ENCODE data around the gene SUCLG2. TPM values are rescaled to one million over a fixed set of nuclear protein-coding genes. Genes with fewer than 3 reads are reported as not detected.

Gene SUCLG2
- polyA plus RNA-seq, 4 donors = 51.3 to 82.7 (median 73.7) TPM

DNA sequence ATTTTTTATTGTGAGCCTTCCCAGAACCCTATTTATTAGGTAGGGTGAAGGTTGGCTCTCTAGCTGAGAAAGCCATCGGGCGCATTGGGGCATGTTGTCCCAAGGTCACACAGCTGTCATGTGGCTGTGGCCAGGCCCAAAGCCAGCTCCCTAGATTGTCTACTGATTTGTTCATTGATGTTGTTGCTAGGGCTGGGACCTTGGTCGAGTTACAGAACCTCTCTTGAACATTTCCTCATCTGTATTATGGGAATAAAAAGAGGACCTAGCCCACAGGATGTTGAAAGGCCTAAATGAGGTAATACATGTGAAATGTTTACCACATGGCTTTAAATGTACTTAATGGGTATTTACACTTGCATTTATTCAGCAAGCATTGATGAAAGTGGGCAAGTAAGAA, 252.5 kb downstream of the SUCLG2 start:
- DNase-seq (ENCODE audit: low read depth in 4 of 4, low spot score in 3 of 4) = no peak

DNA sequence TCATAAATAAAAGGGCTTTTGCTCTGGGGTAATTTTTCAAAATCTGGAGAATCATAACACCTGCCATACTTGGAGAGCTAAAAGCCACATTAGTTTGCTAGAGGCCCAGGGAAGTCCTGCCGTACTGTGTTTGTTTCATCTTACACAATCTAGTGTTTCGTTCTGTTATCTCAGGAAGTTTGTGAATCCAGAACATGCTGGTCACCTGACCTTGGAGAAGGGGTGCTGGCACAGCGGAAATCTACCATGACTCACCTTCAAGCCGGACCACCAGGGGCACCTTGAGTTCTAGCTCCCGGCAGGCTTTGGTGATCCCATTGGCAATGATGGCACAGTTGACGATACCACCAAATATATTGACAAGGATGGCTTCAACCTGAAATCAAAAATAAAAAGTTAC, 253.9 kb downstream of the SUCLG2 start:
- no peak for DNase-seq (ENCODE audit: low read depth in 4 of 4, low spot score in 3 of 4)

DNA sequence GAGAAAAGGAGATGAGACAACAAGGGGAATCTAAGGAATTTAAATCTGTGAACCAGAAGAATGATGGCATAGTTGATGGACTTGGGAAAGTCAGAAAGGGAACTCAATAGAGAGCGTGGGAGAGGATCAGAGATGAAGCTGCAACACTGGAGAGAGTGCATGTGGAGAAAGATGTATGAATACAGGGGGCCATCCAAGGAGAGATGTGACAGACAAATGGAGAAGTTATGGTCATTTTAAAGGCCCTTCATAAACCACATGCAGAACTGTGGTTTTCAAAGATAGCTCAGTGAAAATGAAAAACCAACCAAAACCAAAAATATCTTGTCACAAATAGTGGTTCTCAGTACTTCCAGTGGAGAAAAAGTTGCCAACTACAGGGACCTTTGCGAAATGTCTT, 265.2 kb downstream of the SUCLG2 start:
- no peak for DNase-seq (ENCODE audit: low read depth in 4 of 4, low spot score in 3 of 4)

DNA sequence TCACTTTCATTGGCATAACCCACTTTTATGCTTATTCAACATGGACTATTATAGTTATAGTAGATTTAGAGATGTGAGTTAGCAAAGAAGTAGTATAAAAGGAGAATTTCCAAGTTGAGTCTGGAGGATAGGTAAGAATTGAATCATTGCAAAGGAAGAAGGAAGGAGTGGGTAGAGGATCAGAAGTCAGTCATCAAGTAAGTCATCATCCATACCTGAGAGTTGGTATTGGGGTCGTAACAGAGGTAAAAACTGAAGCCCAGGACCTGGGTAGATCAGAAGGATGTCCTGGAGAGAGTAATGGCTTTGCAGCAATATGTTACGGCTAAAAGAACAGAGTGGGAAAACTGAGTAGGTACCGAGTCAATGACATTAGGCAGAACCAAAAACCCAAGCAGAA, 265.7 kb downstream of the SUCLG2 start:
- no peak for DNase-seq (ENCODE audit: low read depth in 4 of 4, low spot score in 3 of 4)

DNA sequence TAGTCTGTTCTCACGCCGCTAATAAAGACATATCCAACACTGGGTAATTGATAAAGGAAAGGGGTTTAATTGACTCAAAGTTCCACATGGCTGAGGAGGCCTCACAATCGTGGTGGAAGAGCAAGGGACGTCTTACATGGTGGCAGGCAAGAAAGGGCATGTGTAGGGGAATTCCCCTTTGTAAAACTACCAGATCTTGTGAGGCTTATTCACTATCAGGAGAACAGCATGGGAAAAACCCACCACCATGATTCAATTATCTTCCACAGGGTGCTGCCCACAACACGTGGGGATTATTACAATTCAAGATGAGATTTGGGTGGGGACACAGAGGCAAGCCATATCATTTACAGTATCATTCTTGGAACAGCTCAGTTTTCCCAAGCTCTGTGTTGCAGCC, 268.0 kb downstream of the SUCLG2 start:
- DNase-seq (ENCODE audit: low read depth in 4 of 4, low spot score in 3 of 4) = no peak

DNA sequence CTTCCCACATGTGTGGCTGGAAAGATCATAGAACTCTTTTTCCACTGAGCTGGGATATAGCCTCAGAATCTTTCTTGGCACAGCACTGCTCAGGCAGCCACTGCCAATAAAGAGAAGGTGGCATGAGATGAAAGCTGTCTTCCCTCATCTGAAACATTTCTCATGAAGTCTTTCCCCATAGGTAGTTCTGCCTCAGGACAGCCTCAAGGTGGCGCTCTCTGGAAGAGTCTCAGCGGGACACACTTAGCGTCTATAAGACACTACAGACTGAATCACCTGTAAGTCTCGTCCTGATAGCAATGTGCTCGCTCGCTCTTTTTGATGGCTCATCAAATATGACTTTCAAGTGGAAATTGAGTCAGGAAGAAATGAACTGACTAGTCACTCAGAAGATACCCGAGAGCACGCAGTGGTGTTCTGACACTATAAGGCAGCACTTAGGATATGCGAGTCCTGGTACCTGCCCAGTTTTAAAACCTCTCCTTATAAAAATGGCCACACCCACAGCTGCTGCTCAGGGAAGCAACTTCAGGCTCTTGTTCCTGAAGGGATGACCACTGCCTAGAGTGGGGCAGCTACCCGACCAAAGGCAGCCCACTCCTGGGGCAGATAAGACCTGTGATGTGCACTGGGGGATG, 269.5 kb downstream of the SUCLG2 start:
- DNase-seq (ENCODE audit: low read depth in 4 of 4, low spot score in 3 of 4) = peak in 1 of 4 donors; percentile 6

DNA sequence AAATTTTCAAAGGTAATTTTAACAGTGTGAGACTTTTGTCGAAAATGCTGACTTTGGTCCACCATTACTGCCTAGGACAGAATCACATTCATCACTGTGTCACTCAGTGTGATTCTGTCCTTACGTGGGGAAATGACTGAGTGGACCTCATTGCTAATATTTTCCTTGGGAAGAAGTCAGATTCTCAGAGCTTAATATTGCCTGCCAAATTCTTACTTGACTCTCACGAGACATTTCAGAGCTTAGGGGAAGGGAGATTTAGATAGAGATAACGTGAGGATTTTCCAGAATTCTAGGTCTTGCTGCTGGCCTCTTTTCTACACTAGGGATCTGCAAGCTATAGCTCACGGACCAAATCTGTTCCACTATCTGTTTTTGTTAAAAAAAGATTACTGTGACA, 270.4 kb downstream of the SUCLG2 start:
- no peak for DNase-seq (ENCODE audit: low read depth in 4 of 4, low spot score in 3 of 4)

DNA sequence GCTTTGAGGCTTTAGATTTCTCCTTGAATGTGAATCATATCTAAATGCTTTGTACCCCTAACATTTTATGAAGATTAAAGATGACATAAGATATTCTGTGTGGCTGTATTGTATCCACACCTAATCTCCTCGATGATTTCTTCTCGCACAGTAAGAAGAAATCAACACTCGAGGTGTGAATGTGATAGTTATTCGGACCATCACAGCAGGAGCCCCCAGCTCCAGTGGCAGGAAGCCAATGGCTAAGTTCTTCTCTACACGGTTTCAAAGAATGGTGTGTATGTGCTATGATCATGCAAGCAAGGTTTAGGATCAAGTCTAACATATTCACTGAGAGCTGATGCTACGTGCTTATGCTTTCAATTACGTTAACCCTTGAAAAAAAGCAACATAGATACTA, 271.0 kb downstream of the SUCLG2 start:
- DNase-seq (ENCODE audit: low read depth in 4 of 4, low spot score in 3 of 4) = no peak

DNA sequence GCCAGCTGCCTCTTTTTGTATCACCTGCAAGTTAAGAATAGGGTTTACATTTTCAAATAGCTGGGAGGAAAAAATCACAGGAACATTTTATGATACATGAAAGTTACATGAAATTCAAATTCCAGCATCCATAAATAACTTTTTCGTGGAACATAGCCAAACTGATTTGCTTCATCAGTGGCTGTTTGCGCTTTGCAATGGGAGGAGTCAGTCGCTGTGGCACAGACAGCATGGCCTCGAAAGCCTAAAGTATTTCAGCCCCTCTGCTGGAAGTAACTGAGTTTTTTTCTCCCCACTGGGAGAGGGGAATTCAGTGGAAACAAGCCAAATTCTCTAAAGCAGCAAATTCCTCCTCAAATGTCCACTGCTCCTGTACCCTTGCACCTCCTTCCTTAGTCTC, 271.9 kb downstream of the SUCLG2 start:
- no peak for DNase-seq (ENCODE audit: low read depth in 4 of 4, low spot score in 3 of 4)

DNA sequence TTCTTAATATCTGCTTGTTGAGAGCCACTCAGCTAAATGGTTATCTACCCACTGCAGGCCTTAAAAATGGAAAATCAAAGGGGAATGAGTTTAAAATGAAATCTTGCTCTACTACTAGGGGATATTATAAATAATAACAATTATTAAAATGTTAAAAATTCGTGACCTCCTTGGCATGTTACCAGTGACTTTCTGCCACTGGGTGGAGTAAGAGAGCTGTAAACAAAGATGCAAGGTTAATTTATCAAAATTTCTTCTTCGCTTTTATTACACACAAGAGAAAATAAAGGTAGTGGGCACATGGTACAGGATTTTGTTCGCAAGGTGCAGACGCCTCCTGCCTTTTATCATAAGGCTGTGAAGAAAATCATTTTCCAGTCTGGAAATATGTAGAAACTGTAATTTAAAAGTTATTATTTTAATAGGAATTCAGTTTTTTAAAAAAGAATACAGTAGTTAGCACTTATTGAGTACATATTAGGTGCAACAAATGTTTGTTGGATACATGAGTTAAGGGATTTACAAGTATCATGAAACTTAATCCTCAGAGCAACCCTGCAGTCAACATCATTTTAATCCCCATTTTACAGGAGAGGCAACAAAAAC, 272.6 kb downstream of the SUCLG2 start:
- no peak for DNase-seq (ENCODE audit: low read depth in 4 of 4, low spot score in 3 of 4)

DNA sequence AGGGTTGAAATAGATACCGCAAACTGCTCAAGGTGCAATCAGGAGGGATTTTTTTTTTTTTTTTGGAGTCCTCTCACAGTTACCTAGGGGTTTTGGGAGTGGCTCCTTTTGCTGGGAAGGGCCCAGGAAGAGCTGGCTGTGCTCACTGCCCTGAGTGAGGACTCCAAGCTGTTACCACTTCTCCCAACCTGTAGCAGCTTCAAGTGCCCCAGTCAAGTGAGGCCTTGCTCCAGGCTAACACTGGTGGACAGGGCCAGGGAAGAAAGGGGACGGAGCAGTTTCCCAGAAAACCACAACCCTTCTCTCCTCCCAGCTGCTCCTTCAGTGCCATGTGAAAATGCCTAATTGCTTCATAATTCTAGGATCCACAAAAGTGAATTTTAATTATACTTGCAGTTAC, 274.3 kb downstream of the SUCLG2 start:
- DNase-seq (ENCODE audit: low read depth in 4 of 4, low spot score in 3 of 4) = no peak

DNA sequence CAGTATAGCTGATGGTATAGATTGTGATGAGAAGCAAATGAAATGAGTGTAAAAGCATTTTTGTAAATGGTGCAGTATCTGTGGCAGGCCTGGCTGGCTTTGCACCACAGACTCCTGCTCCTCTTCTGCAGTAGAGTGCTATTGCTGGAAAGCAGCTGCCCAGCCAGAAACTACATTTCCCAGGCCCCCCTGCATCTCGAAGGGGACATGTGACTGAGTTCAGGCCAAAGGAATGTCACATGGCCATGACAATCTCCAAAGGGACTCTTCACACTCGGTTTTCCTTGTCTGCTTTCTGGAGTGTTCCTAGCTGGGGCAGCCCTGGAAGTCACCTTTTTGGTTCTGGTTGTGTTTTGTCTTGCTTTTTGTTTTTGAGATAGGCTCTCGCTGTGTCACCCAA, 277.1 kb downstream of the SUCLG2 start:
- no peak for DNase-seq (ENCODE audit: low read depth in 4 of 4, low spot score in 3 of 4)

DNA sequence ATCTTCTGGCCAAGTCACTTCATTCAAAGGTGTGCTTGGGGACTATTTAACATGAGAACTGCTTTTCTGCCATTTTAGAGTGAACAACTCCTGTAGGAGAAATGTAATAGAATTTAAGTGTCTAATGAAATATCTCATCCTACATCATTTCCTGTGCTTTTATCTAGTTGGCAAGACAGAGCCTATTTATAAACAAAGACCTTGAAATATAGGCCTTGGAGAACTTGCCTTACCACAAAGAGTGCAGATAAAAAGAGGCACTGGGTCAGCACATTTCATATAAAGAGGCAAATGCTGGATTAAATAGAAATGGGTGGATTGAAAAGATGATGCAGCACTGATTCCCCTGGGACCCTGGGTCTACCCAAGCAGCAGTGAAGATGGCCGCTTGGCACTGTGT, 278.0 kb downstream of the SUCLG2 start:
- DNase-seq (ENCODE audit: low read depth in 4 of 4, low spot score in 3 of 4) = no peak

DNA sequence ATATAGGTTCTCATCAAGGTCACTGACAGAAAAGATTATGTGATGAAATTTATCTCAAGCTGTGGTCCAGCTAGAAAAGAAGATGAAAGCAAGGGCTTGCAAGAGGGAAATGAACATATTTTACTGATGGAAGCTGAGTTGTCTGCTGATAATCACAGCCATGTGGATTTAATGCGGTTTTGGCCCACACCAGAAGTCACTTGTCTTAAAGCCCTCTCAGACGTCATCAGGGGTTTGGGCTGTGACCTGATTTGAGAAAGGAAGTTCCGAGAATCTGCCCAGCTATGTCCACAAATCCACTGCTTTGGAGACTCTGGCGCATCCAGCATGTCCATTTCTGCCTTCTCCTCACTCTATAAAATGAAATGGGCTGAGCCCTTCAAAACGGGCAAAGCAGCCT, 278.4 kb downstream of the SUCLG2 start:
- DNase-seq (ENCODE audit: low read depth in 4 of 4, low spot score in 3 of 4) = no peak

DNA sequence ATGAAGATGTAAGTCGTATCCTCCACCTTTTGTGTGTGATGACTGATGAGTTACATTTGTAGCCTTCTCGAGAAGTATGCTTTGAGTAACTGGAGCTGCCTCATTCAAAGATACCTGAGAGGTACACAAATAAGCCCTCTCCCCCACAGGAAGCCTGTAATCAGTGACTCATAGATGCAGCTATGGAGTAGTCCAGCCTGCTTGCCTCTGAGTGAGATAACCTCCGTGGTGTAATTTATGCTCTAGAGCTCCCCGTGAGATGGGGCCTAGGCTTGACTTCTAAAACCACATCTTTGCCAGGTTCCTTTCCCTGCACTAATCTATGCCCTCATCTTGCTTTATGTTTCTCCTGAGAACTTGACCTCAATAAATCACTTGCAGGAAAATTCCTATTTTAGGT, 291.7 kb downstream of the SUCLG2 start:
- no peak for DNase-seq (ENCODE audit: low read depth in 4 of 4, low spot score in 3 of 4)

DNA sequence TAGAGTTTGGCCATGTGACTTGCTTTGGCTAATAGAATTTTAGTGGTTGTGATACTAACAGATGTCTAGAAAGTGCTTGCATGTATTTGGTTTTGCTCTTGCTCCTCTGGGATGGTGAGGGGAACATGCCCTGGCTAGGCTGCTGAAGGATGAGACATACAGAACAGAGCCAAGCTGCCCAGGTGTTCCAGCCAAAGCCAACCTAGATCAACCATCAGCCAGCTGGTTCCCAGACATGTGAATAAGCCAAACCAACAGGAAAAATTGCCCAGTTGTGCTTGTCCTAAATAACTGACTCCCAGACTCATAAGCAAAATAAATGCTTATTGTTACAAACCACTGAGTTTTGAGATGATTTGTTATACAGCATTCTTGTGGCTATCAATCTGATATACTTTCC, 292.6 kb downstream of the SUCLG2 start:
- no peak for DNase-seq (ENCODE audit: low read depth in 4 of 4, low spot score in 3 of 4)

DNA sequence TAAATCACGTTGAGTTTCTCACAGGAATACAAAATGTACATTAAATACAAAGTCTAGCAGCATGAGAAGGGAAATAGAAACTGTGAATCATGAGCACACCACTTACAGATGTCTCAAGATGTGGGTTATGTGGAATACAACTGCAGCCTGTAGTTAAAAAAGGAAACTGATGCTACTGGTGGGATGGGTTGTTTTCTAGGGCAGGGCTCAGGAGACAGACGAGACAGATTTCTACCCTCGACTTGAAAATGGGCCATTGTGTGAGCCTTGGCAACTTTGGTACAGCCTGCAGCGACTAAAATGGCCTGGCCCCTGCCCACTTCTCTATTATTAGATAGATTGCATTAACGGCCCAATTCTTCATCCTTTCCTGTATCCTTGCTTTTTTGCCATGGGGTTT, 293.1 kb downstream of the SUCLG2 start:
- DNase-seq (ENCODE audit: low read depth in 4 of 4, low spot score in 3 of 4) = no peak

DNA sequence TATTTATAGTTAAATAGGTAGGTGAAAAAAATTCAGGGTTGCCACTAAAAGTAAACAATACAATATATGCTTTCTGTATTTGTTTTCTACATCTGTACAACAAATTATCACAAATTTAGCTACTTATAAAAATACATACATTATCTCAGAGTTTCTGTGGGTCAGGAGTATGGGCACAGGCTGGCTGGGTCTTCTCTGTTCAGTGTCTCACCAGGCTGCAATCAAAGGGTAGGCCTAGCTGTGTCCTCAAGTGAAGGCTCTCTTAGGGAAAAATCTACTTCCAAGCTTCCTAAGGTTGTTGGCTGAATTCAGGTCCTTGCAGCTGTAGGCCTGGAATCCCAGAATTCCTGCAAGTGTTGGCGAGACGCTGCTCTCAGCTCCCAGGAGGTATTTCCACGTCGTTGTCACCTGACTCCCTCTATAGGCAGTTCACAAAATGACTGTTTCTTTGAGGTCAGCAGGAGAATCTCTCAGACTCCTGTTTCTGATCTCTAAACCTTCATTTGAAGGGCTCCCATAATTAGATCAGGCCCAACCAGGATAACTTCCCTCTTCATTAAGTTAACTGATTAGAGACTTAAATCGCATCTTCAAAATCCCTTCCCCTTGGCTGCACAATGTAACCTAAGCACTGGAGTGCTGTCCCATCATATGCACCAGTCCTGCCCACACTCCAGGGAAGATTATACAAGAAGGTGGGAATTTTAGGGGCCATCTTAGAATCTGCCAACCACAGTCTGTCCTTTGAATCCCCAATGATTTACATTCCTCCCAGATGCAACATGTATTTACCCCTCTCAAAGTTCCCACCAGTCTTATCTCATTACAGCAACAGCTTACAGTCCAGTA, 296.6 kb downstream of the SUCLG2 start:
- no peak for DNase-seq (ENCODE audit: low read depth in 4 of 4, low spot score in 3 of 4)

DNA sequence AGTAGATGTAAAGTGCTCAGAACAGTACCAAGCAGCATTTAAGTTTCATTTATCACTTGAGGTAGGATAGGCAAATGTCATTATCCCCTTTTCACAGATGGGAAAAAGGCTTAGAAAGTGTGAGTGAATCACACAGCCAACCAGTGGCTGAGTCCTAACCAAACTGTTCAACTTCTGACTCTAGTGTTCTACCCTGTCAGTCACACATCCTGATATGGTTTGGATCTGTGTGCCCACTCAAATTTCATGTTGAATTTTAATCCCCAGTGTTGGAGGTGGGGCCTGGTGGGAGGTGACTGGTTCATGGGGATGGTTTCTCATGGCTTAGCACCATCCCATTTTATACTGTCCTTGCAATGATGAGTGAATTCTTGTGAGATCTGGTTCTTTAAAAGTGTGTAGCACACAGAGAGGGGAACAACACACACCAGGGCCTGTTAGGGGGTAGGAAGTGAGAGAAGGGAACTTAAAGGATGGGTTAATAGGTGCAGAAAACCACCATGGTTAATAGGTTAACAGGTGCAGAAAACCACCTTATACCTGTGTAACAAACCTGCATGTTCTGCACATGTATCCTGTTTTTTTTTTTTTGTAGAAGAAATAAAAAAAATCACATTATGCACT, 304.7 kb downstream of the SUCLG2 start:
- no peak for DNase-seq (ENCODE audit: low read depth in 4 of 4, low spot score in 3 of 4)

DNA sequence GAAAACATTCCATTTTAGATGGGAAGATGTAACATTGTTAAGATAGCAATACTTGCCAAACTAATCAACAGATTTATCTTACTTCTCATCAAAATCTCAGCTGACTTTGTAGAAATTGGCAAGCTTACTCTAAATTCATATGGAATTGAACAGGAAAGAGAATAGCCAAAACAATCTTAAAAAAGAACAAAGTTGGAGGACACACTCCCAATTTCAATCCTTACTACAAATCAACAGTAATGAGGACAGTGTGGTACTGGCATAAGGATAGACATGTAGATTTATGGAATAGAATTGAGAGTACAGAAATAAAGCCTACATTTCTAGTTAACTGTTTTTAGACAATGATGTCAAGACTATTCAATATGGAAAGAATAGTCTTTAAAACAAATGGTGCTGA, 308.3 kb downstream of the SUCLG2 start:
- no peak for DNase-seq (ENCODE audit: low read depth in 4 of 4, low spot score in 3 of 4)

DNA sequence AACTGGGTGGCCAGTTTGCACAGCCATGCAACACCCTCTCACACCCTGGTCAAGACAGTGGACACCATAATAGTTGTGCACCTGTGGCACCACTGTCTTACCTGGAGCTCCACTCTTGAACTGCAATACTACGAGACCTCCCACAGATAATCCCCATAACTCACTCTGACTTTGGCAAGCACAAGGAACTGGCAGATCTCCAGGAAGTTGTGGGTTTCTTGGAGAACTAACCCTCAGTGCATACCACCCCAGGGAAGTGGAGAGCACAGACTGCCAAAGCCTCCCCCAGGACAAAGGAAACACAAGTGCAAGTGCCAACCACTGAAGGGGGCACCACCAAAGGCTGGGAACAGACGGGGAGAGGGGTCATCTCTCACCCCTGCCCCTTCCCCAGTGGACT, 318.6 kb downstream of the SUCLG2 start:
- no peak for DNase-seq (ENCODE audit: low read depth in 4 of 4, low spot score in 3 of 4)

DNA sequence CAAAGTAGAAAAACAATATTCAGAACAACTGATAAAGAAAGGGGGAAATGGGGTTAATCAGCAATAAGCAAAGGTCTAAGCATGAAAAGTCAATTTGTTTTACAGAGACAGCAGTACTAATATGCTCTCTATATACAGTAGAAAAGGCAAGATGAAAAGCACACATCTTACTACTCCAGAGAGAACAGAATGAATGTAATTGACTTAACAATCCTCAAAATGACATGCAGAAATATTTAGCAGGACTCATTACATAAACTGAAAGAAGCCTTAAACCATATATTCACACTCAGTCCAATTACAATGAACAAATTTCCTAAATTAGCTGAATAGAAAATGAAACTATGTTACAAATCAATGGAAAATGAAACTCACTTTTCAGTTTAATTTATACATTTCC, 319.8 kb downstream of the SUCLG2 start:
- DNase-seq (ENCODE audit: low read depth in 4 of 4, low spot score in 3 of 4) = no peak

Measured in left renal pelvis (tissue), 4 donors.